Right lobe of liver (tissue), 6 donors: ENCODE measurements around the gene LRRC37B. TPM values are rescaled to one million over a fixed set of nuclear protein-coding genes. Genes with fewer than 3 reads are reported as not detected.
"Not testable (repeated sequence)": the region's sequence is repeated elsewhere in the genome, so short reads cannot be mapped to it uniquely, and the experiment has no call there.

Source experiments
- ATAC-seq, 4 donors: fragments of 200-7000 bp; cut with Tn5 transposase; one replicate each; pipeline ENCODE4 v1.9.1; 2020; ENCODE audit warnings: mild to moderate bottlenecking in 4 of 4, moderate library complexity in 4 of 4
- DNase-seq, 3 donors: peaks; one replicate each; pipeline ENCODE4 v3.0.0-alpha.2; 2020
- H3K27ac ChIP-seq, 3 donors: fragments of 200-600 bp; one replicate each; pipeline ENCODE4 v1.8.0; 2022
- H3K27me3 ChIP-seq, 2 donors: fragments of 200-600 bp; one replicate each; pipeline ENCODE4 v1.8.0; 2022
- H3K36me3 ChIP-seq, 4 donors: fragments of 200-600 bp; sonication (generic) in 1 of 4; one replicate each; pipeline versions ENCODE4 v1.5.1 to v1.8.0; 2017 to 2022; ENCODE audit warnings: control low read depth in 1 of 4
- H3K4me1 ChIP-seq, 4 donors: fragments of 200-600 bp; sonication (generic) in 1 of 4; one replicate each; pipeline versions ENCODE4 v1.5.1 to v1.8.0; 2017 to 2022; ENCODE audit warnings: control low read depth in 1 of 4
- H3K4me3 ChIP-seq, 3 donors: fragments of 200-600 bp; one replicate each; pipeline ENCODE4 v1.8.0; 2022
- H3K9me3 ChIP-seq, 4 donors: fragments of 200-600 bp; sonication (generic) in 1 of 4; one replicate each; pipeline versions ENCODE4 v1.5.1 to v1.8.0; 2017 to 2022; ENCODE audit warnings: control low read depth in 1 of 4
- CTCF ChIP-seq, 4 donors: fragments of 200-600 bp in 3 of 4; fragments of 450-650 bp in 1 of 4; IDR thresholded peaks; one replicate each; pipeline versions ENCODE4 v1.5.1 to v1.8.0; 2016 to 2022; ENCODE audit warnings: antibody characterized with exemption in 4 of 4, mild to moderate bottlenecking in 2 of 4
- POLR2A ChIP-seq: fragments of 450-650 bp; IDR thresholded peaks from one replicate; pipeline ENCODE4 v1.6.1; 2017; ENCODE audit warnings: antibody characterized with exemption, mild to moderate bottlenecking
- WGBS: methylation state at CpG from one replicate; pipeline ENCODE4 v1.1.6; 2018; ENCODE audit warnings: low coverage, low lambda C conversion rate; ENCODE audit not compliant: insufficient coverage; ENCODE audit errors: missing lambda C conversion rate; 5-methylcytosine and 5-hydroxymethylcytosine counted together
- intact Hi-C, 2 donors: fragments of 100-400 bp; cut with DNase I; formaldehyde crosslinking; loops; one replicate each; pipeline versions ENCODE4 v1.11.2 to v1.14.1; 2022
- long read RNA-seq: library from polyadenylated mRNA; unstranded; transcript quantifications from one replicate; pipeline ENCODE4 v2.0.0, GENCODE V29; 2019
- total RNA-seq, 6 experiments: library from RNA; depleted of rRNA in 2 of 6; stranded (reverse); fragments of >200 nt in 2 of 6; fragmentation: NEBNext Ultra II Directional in 3 of 6; extraction: Animal tissue kit (Norgen Biotek cat#: 25700) in 3 of 6; gene quantifications; one replicate each; pipeline versions ENCODE4 v1.1.0 to v1.2.4, GENCODE V29; 2016 to 2023
- donor health status: DM: no; HTN: yes; CAD: no.
- donor health status: DM: no; HTN: no; CAD: no.
- donor health status: DM: no; HTN: no; CAD: no.
- donor health status: DM: no; HTN: yes; CAD: no.
- donor health status: DM: no; HTN: yes; CAD: no.

Gene LRRC37B
- 10 to 100 TPM in 1 of 6 experiments, 1 to 10 TPM in 5; 3.1 to 10.6 (median 4.1) TPM for total RNA-seq
- long read RNA-seq: 0 reads

DNA sequence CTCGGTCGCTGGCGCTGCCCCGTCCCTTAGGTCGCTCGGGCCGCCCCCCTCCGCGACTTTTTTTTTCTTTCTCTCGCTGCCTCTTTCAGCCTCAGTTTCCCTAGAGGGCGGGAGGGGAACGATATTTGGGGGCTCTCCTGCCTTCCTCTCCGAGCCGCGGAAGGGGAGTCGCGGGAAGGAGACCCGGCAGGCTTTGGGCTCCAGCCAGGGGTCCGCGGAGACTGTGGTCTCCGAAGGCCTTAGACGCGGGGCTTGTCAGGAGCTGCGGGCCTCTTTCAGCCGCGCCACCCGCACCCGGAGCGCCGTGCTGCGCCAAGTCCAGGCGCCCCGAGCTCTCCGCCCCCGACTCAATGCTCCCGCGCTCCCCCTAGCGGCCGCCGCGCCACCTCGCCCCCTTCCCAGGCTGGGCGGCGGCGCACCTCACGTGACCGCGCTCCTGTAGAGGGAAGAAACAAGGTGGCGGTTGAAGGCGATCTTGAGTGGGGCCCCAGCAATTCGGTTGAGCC lies at the start of gene LRRC37B:
Gene LRRC37B, plus strand, starts transcription at position 427 of the 506 bp plus-strand sequence. CDS start 14,010 bp downstream, outside the sequence.
- no peaks in the 10 kb centered on the region for H3K9me3 ChIP-seq
- peak within 1 kb of the TSS; percentile 62 to 83 (median 76) for H3K27ac ChIP-seq
- intact Hi-C loops: no loop called here
- H3K27me3 ChIP-seq: no peaks in the 10 kb centered on the region
- ATAC-seq (peak; percentile 98 to 99 (median 98)), DNase-seq (peak; percentile 91 to 93 (median 92))
- no peaks in the 10 kb centered on the region for H3K36me3 ChIP-seq
- TF ChIP-seq CTCF (IDR thresholded peaks at IDR 0.05) (peak; percentile 88 to 96 (median 95)), POLR2A (no peak)
- peak within 1 kb of the TSS; percentile 62 to 82 (median 76) for H3K4me3 ChIP-seq
- WGBS: 0% methylated on average over 10 of the region's 51 CpGs
- no peaks in the 10 kb centered on the region for H3K4me1 ChIP-seq

GRCh38 chr17:31964131-31964530 lies 43.1 kb upstream of the LRRC37B start:
- H3K27me3 ChIP-seq, H3K9me3 ChIP-seq, ATAC-seq, intact Hi-C loops, H3K4me1 ChIP-seq, DNase-seq, H3K27ac ChIP-seq, H3K4me3 ChIP-seq: not testable (repeated sequence)
- peaks cover 0 to 10% (median 0%) of the 10 kb centered on the region in 4 donors for H3K36me3 ChIP-seq
- WGBS: 89% methylated on average over 7 of the region's 8 CpGs

DNA sequence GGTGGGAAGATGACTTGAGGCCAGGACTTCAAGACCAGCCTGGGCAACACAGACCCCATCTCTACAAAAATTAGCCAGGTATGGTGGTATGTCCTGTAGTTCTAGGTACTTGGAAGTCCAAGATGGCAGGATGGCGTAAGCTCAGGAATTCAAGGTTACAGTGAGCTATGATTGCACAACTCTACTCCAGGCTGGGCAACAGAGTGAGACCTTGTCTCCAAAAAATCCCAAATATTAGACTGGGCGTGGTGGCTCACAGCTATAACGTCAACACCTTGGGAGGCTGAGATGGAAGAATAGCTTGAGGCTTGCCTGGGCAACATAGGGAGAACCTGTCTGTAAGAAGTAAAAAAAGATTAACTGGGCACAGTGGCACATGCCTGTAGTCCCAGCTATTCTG lies 39.5 kb upstream of the LRRC37B start:
- DNase-seq: no peak
- intact Hi-C loops: no loop called here

GRCh38 chr17:31970416-31970815 lies 36.8 kb upstream of the LRRC37B start:
- H3K9me3 ChIP-seq, H3K4me1 ChIP-seq, H3K27ac ChIP-seq, H3K27me3 ChIP-seq, intact Hi-C loops, H3K4me3 ChIP-seq, DNase-seq, ATAC-seq: not testable (repeated sequence)
- H3K36me3 ChIP-seq: peaks cover 0 to 25% (median 2%) of the 10 kb centered on the region in 4 donors
- WGBS: 89% methylated on average over 5 of the region's 5 CpGs

More for the DNA sequence above, 39.5 kb upstream of the LRRC37B start:
- Histone ChIP-seq H3K4me1 (no peaks in the 10 kb centered on the region), H3K27me3 (no peaks in the 10 kb centered on the region), H3K36me3 (peaks cover 0 to 15% (median 2%) of the 10 kb centered on the region in 4 donors), H3K27ac (no peak overlapping the region), H3K4me3 (no peak overlapping the region), H3K9me3 (no peaks in the 10 kb centered on the region)
- TF ChIP-seq CTCF (IDR thresholded peaks at IDR 0.05) (no peak), POLR2A (no peak)
- WGBS: no CpG with 5 or more reads among the region's 3 CpGs
- ATAC-seq: no peak

DNA sequence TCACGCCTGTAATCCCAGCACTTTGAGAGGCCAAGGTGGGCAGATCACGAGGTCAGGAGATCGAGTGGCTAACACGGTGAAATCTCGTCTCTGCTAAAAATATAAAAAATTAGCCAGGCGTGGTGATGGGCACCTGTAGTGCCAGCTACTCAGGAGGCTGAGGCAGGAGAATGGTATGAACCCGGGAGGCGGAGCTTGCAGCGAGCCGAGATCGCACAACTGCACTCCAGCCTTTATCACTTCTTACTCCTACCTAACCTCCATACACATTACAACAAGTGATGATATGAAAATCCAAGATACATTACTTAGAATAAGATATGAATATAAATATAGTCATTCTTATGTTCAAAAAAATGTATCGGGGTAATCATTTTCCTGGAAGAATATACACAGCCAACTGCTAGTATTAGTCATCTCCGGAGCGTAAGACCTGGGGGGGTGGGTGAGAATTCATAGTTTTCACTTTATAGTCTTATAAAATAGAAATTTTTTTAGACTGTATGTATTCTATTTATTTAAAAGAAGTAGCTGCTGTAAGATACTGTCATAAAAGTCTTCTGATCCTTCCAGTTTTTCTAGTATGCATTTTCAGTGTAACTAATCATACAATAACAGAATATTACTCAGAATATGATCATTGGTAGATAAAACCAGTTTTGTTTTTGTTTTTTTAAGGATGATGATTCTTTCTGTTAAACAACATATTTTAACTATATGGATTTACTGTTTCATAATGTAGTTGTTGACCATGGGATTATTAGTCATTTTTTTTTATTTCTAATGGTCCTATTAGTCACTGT lies 32.7 kb upstream of the LRRC37B start:
- WGBS: 92% methylated on average over 14 of the region's 14 CpGs
- intact Hi-C loops, ATAC-seq, H3K27ac ChIP-seq, DNase-seq, H3K9me3 ChIP-seq, H3K4me1 ChIP-seq, H3K27me3 ChIP-seq, H3K4me3 ChIP-seq: not testable (repeated sequence)
- peaks cover 0 to 29% (median 6%) of the 10 kb centered on the region in 4 donors for H3K36me3 ChIP-seq

GRCh38 chr17:31975391-31975790 lies 31.8 kb upstream of the LRRC37B start:
- peaks cover 0 to 29% (median 6%) of the 10 kb centered on the region in 4 donors for H3K36me3 ChIP-seq
- H3K4me1 ChIP-seq, H3K27ac ChIP-seq, ATAC-seq, H3K27me3 ChIP-seq, intact Hi-C loops, DNase-seq, H3K9me3 ChIP-seq, H3K4me3 ChIP-seq: not testable (repeated sequence)
- WGBS: 95% methylated on average over 5 of the region's 5 CpGs

- DNase-seq, ATAC-seq, H3K27me3 ChIP-seq, H3K4me1 ChIP-seq, H3K4me3 ChIP-seq, H3K27ac ChIP-seq, H3K9me3 ChIP-seq, intact Hi-C loops: not testable (repeated sequence)
- 85% methylated on average over 5 of the region's 8 CpGs for WGBS
- peaks cover 0 to 85% (median 28%) of the 10 kb centered on the region in 4 donors for H3K36me3 ChIP-seq
These were observed 15.4 kb upstream of the LRRC37B start for GRCh38 chr17:31991821-31992220.
